ENCODE data around the gene FLAD1.

The FLAD1 gene

DNA sequence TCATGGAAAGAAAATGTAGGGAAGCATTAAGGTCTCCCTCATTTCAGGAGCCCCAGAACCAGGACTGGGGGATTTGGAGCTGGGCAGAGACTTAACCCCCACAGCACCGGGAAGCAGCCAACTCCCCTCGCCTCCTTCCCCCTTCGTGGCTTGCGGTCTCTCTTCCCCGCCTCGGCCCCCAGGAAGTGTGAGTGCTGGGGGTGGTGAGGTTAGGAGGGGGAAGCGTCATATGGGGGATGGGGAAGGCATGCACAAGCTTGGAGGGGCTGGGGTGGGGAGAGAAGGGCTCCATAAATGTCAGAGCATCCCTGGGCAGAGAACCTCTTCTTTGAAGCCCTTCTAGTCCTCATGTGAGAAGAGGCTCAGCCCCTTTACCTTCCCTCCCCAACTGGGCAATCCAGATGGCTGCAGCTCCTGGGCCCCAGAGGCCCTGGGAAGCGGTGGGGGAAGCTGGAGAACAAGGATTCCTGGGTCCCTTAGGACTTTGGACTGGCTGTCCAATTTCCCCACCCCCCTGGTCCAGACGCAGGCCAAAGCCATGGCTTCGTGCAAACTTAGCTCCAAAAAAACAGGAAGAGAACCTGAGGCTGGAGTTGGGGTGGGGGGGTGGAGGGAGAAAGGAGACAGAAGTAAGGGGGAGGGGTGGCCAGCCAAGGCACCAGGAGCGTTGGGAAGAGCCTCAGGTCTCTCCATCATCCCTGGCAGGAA lies 27.2 kb downstream of the FLAD1 start:
- no peak overlapping the region for H3K4me3 ChIP-seq (ENCODE audit: low read length)
- no peak for DNase-seq (ENCODE audit: low read depth, low spot score)

DNA sequence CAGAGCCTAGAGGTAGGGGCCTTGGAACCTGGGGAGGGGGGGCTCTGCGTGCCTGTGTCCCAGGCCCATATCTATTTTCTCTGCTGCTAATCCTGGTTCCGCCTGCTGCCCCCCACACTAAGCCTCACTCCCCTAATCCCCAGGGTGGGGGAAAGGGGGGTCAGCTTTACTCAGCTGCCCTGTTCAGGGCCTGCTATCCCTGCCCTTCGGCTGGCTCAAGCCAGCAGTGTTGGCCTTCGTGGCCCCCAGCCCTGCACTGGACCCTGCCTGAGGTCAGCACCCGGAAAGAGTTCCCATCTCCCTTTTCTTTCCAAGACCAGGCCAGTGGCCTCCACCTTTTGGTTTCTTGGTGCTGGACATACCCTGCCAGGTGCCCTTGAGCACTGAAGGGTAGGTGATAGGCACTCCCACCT lies 27.9 kb downstream of the FLAD1 start:
- no peak overlapping the region for H3K4me3 ChIP-seq (ENCODE audit: low read length)
- DNase-seq (ENCODE audit: low read depth, low spot score) = no peak

DNA sequence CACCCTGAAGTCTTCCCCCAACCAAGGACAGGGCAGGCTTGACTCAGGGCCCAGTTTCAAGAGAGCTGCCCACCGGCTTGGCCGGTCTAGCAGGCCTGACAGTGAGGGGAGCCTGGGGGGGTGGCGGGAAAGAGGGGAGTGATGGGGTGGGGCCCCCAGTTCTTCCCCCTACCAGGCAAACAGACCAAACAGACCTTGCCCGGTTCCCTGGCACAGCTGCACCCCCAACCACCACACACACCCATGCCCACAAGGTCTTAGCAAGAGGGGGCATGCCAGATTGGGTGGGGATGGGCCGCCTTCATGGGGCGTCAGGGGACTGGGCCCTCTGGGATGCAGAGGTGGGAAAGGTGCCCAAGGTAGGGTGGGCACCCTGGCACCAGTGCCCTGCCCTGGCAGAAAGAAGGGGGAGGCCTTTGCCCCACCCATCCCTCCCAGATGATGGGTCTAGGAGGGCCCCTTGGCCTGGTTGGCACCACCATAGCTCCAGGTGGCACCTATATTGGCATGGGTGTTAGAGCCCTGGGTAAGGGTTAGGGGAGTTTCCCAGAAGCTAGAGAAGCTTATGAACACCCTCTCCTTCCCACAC lies 28.4 kb downstream of the FLAD1 start:
- no peak for DNase-seq (ENCODE audit: low read depth, low spot score)
- H3K4me3 ChIP-seq (ENCODE audit: low read length) = no peak overlapping the region

- DNase-seq (ENCODE audit: low read depth, low spot score) = no peak
- H3K4me3 ChIP-seq (ENCODE audit: low read length) = no peak overlapping the region
Measured at GRCh38 chr1:155012026-155012546, 28.9 kb downstream of the FLAD1 start.

DNA sequence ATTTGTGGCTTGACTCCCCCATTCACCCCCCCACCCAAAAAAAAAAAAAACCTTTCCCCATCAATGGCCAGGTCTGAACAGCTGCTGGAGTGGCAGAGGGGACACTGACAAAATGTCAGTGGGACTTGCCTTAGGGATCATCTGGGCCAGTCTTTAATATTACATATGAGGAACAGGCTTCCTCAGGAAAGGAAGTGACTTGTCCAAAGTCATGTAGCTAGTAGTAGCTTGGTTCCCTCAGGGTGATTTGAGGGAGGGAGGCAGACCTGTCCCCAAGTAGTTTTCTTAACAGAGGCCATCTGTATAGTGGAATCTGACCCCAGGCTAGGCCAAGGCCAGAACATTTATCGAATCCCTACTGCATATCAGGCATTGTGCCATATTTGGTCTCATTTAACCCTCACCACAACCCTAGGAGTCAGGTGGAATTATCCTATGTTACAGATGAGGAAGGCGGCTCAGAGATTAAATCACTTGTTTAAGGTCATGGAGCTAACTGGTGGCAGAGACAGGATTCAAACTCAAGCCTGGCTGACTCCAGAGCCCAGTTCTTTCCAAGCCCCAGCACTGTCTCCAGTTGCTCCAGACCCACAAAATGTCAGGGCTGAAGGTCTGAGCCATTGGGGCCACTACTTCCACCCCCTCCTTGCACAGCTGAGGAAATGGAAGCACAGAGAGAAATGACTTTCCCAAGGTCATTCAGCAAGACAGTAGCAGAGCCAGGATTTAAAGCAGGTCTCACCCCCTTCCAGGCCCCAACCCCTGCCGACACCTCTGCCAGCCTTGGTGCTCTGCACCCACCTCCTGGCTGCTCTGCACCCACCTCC lies 29.8 kb downstream of the FLAD1 start:
- DNase-seq (ENCODE audit: low read depth, low spot score) = no peak
- no peak overlapping the region for H3K4me3 ChIP-seq (ENCODE audit: low read length)

DNA sequence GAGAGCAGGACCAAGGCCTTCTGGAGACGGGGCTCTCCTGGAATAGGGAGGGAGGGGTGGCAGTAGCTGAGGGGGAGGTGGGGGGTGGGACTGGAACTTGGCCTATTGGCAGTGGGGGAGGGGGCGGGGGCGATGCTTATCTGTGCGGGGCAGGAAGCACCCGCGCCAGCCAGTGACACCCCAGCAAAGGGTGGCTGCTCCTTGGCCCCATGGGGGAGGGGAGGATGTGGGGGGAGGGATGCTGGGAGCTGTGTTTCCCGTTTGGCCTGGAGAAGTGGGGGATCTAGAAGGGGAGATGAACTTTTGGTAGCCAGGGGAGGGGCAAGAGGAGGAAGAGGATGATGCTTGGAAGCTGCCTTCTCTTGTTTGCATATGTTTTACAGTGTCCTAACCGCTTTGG lies 30.5 kb downstream of the FLAD1 start:
- no peak overlapping the region for H3K4me3 ChIP-seq (ENCODE audit: low read length)
- DNase-seq (ENCODE audit: low read depth, low spot score) = no peak

DNA sequence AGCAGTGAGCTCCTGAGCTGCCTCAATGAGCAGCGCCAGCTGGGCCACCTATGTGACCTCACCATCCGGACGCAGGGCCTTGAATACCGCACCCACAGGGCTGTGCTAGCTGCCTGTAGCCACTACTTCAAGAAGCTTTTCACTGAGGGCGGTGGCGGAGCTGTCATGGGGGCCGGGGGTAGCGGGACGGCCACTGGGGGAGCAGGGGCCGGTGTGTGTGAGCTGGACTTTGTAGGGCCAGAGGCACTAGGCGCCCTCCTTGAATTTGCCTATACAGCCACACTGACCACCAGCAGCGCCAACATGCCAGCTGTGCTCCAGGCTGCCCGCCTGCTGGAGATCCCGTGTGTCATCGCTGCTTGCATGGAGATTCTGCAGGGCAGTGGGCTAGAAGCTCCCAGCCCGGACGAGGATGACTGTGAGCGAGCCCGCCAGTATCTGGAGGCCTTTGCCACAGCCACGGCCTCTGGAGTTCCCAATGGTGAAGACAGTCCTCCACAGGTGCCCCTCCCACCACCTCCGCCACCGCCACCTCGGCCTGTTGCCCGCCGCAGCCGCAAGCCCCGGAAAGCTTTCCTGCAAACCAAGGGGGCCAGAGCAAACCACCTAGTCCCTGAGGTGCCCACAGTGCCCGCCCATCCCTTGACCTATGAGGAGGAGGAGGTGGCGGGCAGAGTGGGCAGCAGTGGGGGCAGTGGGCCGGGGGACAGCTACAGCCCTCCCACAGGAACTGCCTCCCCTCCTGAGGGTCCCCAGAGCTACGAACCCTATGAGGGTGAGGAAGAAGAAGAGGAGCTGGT lies 31.8 kb downstream of the FLAD1 start:
- DNase-seq (ENCODE audit: low read depth, low spot score) = no peak
- H3K4me3 ChIP-seq (ENCODE audit: low read length) = no peak overlapping the region

GRCh38 chr1:155015527-155016230 lies 32.5 kb downstream of the FLAD1 start:
- no peak overlapping the region for H3K4me3 ChIP-seq (ENCODE audit: low read length)
- no peak for DNase-seq (ENCODE audit: low read depth, low spot score)

GRCh38 chr1:155016231-155016831 lies 33.2 kb downstream of the FLAD1 start:
- DNase-seq (ENCODE audit: low read depth, low spot score) = peak; percentile 86
- H3K4me3 ChIP-seq (ENCODE audit: low read length) = no peak overlapping the region

DNA sequence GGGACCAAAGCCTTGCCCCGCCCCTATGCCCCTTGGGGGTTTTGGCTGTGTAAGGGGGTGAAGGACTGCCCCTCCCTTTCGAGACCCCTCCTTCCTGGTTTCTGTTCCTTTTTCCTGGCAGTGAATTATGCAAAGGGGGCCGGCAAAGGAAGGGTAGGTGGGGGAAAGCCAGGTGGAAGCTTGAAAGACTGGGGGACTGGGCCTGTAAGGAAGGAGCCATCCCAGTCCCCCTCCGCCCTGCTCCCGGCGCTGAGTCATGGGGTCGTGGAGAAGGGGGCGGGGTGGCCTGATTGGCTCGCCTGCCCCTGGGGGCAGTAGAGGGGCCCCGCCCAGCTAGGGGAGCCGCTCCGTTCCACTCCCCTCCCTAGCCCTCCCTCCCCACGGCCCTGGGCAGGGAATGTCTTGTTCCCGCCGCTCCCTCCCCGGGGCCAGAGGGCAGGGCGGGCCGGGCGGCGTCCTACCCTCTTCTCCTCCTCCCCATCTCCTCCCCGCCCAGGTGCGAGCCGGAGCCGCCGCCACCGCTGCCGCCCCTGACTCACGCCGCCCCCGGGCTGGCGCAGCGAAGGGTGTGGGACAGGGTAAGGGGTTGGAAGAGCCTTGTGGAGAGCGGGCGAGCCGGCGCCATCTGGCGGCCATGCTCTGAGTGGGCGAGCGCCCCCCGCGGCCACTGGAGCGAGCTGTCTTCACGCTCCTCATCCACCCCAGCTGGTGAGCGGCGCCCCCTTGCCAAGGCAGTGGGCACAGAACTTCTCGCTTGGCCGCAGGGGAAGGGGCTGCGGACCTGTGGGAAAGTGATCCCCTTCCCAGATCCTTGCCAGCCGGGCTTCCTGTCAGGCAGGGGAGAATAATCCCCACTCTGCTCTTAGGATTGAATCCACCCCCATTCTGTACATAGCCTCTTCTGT lies 34.1 kb downstream of the FLAD1 start:
- H3K4me3 ChIP-seq (ENCODE audit: low read length) = peak overlapping the region; percentile 37
- peak; percentile 76 for DNase-seq (ENCODE audit: low read depth, low spot score)

- no peak for DNase-seq (ENCODE audit: low read depth, low spot score)
Measured at GRCh38 chr1:155017946-155018316, 34.8 kb downstream of the FLAD1 start.

DNA sequence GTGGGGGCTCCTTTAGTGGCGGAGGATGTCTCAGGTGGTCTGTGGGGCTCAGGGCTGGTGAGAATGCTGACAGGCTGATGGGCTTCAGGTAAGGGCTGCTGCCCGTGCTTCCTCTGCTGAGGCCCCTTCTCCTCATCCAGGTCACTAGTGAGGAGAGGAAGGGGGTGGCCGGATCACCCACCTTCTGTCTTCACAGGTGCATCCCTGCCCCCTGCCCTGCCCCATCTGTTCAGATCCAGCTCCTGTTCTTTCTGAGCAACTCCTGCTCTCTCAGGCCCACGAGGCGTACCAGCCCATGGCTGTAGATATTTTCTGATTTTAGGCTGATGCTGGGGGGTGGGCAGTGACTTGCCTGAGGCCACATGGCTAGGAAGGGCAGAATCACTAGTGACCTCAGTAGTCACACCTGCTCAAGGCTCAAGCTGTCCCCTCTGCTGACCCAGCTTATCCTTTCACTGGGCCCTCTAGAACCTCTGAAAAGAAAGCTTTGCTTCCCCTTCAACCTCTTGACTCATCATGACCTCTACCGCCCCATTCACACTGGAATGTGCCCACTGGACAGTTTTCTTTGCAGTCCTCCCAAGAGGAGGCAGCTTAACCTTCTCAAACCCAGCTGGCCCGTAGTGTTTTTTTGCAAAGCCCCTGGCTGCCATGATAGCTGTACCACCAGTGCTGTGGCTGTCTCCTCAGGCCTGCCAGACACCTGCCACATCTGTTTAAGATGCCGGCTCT lies 35.6 kb downstream of the FLAD1 start:
- H3K4me3 ChIP-seq (ENCODE audit: low read length) = no peak overlapping the region
- DNase-seq (ENCODE audit: low read depth, low spot score) = no peak

More at GRCh38 chr1:155017946-155018316, 34.8 kb downstream of the FLAD1 start:
- peak overlapping the region; percentile 37 for H3K4me3 ChIP-seq (ENCODE audit: low read length)

GRCh38 chr1:155019377-155020245 lies 36.5 kb downstream of the FLAD1 start:
- no peak overlapping the region for H3K4me3 ChIP-seq (ENCODE audit: low read length)
- DNase-seq (ENCODE audit: low read depth, low spot score) = no peak

- DNase-seq (ENCODE audit: low read depth, low spot score) = no peak
Measured at GRCh38 chr1:155022136-155022926, 39.2 kb downstream of the FLAD1 start.

GRCh38 chr1:155022927-155023236 lies 39.7 kb downstream of the FLAD1 start:
- no peak overlapping the region for H3K4me3 ChIP-seq (ENCODE audit: low read length)

More at GRCh38 chr1:155022136-155022926, 39.2 kb downstream of the FLAD1 start:
- H3K4me3 ChIP-seq (ENCODE audit: low read length) = no peak overlapping the region

More at GRCh38 chr1:155022927-155023236, 39.7 kb downstream of the FLAD1 start:
- no peak for DNase-seq (ENCODE audit: low read depth, low spot score)
